ENCODE results near the gene PPP1R9A. TPM values are rescaled to one million over a fixed set of nuclear protein-coding genes. Genes with fewer than 3 reads are reported as not detected.

Gene PPP1R9A
- total RNA-seq, 1 experiment from 2014 or later, result 6.3 TPM

GRCh38 chr7:95342642-95343307 is 435.4 kb downstream of the PPP1R9A start:
- Mint-ChIP-seq H3K4me3 (ENCODE audit: unreplicated experiment) (no peak overlapping the region), H3K36me3 (ENCODE audit: insufficient read depth, unreplicated experiment) (no peaks in the 10 kb centered on the region), H3K27ac (ENCODE audit: low read depth, unreplicated experiment) (no peak overlapping the region), H3K4me1 (ENCODE audit: insufficient read depth, unreplicated experiment) (no peaks in the 10 kb centered on the region), H3K27me3 (ENCODE audit: insufficient read depth, unreplicated experiment) (no peaks in the 10 kb centered on the region), H3K9me3 (ENCODE audit: unreplicated experiment) (no peaks in the 10 kb centered on the region)
- ChIA-PET POLR2A (interaction anchor here (0.6 kb wide), 1 partner anchor 80 kb away, joined by 3 read pairs; no protein-coding TSS in a partner anchor), CTCF (interaction anchor here (0.7 kb wide), 1 partner anchor 851 kb away, joined by 3 read pairs; no protein-coding TSS in a partner anchor)
- TF ChIP-seq, protein P1, sequence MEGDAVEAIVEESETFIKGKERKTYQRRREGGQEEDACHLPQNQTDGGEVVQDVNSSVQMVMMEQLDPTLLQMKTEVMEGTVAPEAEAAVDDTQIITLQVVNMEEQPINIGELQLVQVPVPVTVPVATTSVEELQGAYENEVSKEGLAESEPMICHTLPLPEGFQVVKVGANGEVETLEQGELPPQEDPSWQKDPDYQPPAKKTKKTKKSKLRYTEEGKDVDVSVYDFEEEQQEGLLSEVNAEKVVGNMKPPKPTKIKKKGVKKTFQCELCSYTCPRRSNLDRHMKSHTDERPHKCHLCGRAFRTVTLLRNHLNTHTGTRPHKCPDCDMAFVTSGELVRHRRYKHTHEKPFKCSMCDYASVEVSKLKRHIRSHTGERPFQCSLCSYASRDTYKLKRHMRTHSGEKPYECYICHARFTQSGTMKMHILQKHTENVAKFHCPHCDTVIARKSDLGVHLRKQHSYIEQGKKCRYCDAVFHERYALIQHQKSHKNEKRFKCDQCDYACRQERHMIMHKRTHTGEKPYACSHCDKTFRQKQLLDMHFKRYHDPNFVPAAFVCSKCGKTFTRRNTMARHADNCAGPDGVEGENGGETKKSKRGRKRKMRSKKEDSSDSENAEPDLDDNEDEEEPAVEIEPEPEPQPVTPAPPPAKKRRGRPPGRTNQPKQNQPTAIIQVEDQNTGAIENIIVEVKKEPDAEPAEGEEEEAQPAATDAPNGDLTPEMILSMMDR (IDR thresholded peaks at IDR 0.05; ENCODE audit: unreplicated experiment), result no peak
- no peak for DNase-seq (ENCODE audit: unreplicated experiment)
- intact Hi-C loops (cut with micrococcal nuclease), result no loop called here
- no TSS peak for BruUV-seq (replicated peaks)
